Neural cell (in vitro differentiated cells): ENCODE data around the gene ACOT12. TPM values are rescaled to one million over a fixed set of nuclear protein-coding genes. Genes with fewer than 3 reads are reported as not detected.

Experiments used
- H2AFZ ChIP-seq: fragments of 200-600, 300-800 bp; sonication (generic), shearing (Covaris generic); 2 replicates; pipeline ENCODE4 v1.6.0; 2014; ENCODE audit warnings: low read depth, mild to moderate bottlenecking, antibody characterized with exemption, low read length, moderate library complexity
- H3F3A ChIP-seq: fragments of 200-600 bp; shearing (Covaris generic); 2 replicates; pipeline ENCODE4 v1.6.1; 2016; ENCODE audit warnings: mild to moderate bottlenecking, moderate library complexity, mixed read lengths, antibody characterized with exemption, low read length; ENCODE audit not compliant: insufficient read depth, poor library complexity, severe bottlenecking
- H3K27ac ChIP-seq: fragments of 200-600, 300-800 bp; sonication (generic), shearing (Covaris generic); 2 replicates; pipeline ENCODE4 v1.5.1; 2014; ENCODE audit warnings: mild to moderate bottlenecking, low read length, moderate library complexity
- H3K27me3 ChIP-seq: fragments of 300-800, 200-600 bp; sonication (generic), shearing (Covaris generic); 2 replicates; pipeline ENCODE4 v1.6.0; 2014; ENCODE audit warnings: mild to moderate bottlenecking, low read depth, low read length, moderate library complexity; ENCODE audit not compliant: insufficient read depth
- H3K36me3 ChIP-seq: fragments of 300-800, 200-600 bp; sonication (generic), shearing (Covaris generic); 2 replicates; pipeline ENCODE4 v1.5.1; 2014; ENCODE audit warnings: mild to moderate bottlenecking, antibody characterized with exemption, low read length, moderate library complexity; ENCODE audit not compliant: insufficient read depth
- H3K4me2 ChIP-seq: fragments of 300-800, 200-600 bp; sonication (generic), shearing (Covaris generic); 2 replicates; pipeline ENCODE4 v1.6.0; 2014; ENCODE audit warnings: mild to moderate bottlenecking, low read length
- H3K4me3 ChIP-seq: fragments of 300-800, 200-600 bp; sonication (generic), shearing (Covaris generic); 2 replicates; pipeline ENCODE4 v1.5.1; 2014; ENCODE audit warnings: mild to moderate bottlenecking, low read length, moderate library complexity
- H3K79me2 ChIP-seq: fragments of 200-600 bp; shearing (Covaris generic); replicated peaks from 2 replicates; pipeline ENCODE4 v1.6.0; 2014; ENCODE audit warnings: mild to moderate bottlenecking, low read length, moderate library complexity; ENCODE audit not compliant: insufficient read depth
- H3K9ac ChIP-seq: fragments of 300-800, 200-600 bp; sonication (generic), shearing (Covaris generic); 2 replicates; pipeline ENCODE4 v1.6.1; 2016; ENCODE audit warnings: mild to moderate bottlenecking, low read length, mixed read lengths
- H3K9me2 ChIP-seq: fragments of 200-600 bp; shearing (Covaris generic); 2 replicates; pipeline ENCODE4 v1.6.1; 2016; ENCODE audit warnings: mild to moderate bottlenecking, low read length, mixed read lengths; ENCODE audit not compliant: insufficient read depth
- H3K9me3 ChIP-seq: fragments of 200-600, 300-800 bp; sonication (generic), shearing (Covaris generic); 2 replicates; pipeline ENCODE4 v1.6.1; 2016; ENCODE audit warnings: mild to moderate bottlenecking, mixed run types, low read length, moderate library complexity, mixed read lengths
- H4K20me1 ChIP-seq: fragments of 200-600 bp; shearing (Covaris generic); 2 replicates; pipeline ENCODE4 v1.6.1; 2016; ENCODE audit warnings: mild to moderate bottlenecking, mixed run types; ENCODE audit not compliant: insufficient read depth
- EP300 ChIP-seq: fragments of 450-650 bp; conservative IDR thresholded peaks from 2 replicates; pipeline ENCODE4 v1.6.1; 2014; ENCODE audit warnings: antibody characterized with exemption, mild to moderate bottlenecking, moderate library complexity; ENCODE audit not compliant: poor library complexity, severe bottlenecking
- EZH2 ChIP-seq: fragments of 200-600, 300-800 bp; shearing (Covaris generic), sonication (generic); IDR thresholded peaks from 2 replicates; pipeline ENCODE4 v1.6.1; 2014; ENCODE audit warnings: antibody characterized with exemption, low read length, borderline replicate concordance, mild to moderate bottlenecking; ENCODE audit not compliant: insufficient read depth, poor library complexity, severe bottlenecking
- MXI1 ChIP-seq: fragments of 450-650 bp; conservative IDR thresholded peaks from 2 replicates; pipeline ENCODE4 v1.6.1; 2014; ENCODE audit warnings: antibody characterized with exemption, mild to moderate bottlenecking; ENCODE audit not compliant: poor library complexity, severe bottlenecking
- POLR2AphosphoS5 ChIP-seq: IDR thresholded peaks from 2 replicates; pipeline ENCODE4 v1.6.1; 2012
- RAD21 ChIP-seq: fragments of 450-650 bp; conservative IDR thresholded peaks from 2 replicates; pipeline ENCODE4 v1.6.1; 2014; ENCODE audit warnings: antibody characterized with exemption, mild to moderate bottlenecking, moderate library complexity
- SMC3 ChIP-seq: fragments of 450-650 bp; conservative IDR thresholded peaks from 2 replicates; pipeline ENCODE4 v1.6.1; 2014; ENCODE audit warnings: antibody characterized with exemption, mild to moderate bottlenecking, moderate library complexity; ENCODE audit not compliant: poor library complexity
- TAF1 ChIP-seq: IDR thresholded peaks from 2 replicates; pipeline ENCODE4 v1.6.1; 2012; ENCODE audit warnings: low read depth
- polyA plus RNA-seq: library from polyadenylated mRNA; depleted of rRNA; stranded (reverse); fragments of >200 nt; gene quantifications from 2 replicates; pipeline ENCODE4 v1.2.3, GENCODE V29; 2014
- TF ChIP-seq, protein P1 (sequence below): IDR thresholded peaks from 2 replicates; pipeline ENCODE4 v1.6.1; 2012; ENCODE audit warnings: borderline replicate concordance
- TF ChIP-seq, protein P2 (sequence below): fragments of 450-650 bp; IDR thresholded peaks from 2 replicates; pipeline ENCODE4 v1.5.1; 2014; ENCODE audit warnings: antibody characterized with exemption, mild to moderate bottlenecking, moderate library complexity; ENCODE audit not compliant: poor library complexity, severe bottlenecking

Gene ACOT12
- polyA plus RNA-seq, 1 donor from 2014 or later, result 1.2 TPM

DNA sequence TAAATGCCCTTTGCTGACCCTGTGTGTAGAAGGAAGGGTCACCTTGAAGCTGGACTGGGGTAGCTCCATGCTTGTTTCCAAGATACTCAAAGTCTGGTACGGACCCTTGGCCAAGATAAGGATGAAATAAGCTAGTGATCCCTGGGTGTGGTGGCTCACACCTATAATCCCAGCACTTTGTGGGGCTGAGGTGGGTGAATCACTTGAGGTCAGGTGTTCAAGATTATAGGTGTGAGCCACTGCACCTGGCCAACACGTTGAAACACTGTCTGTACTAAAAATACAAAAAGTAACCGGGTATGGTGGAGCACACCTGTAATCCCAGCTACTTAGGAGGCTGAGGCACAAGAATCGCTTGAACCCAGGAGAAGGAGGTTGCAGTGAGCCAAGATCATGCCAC lies 33.3 kb downstream of the ACOT12 start:
- Histone ChIP-seq H3K27ac (no peak overlapping the region), H3K9me3 (no peaks in the 10 kb centered on the region), H3K9me2 (no peaks in the 10 kb centered on the region), H3K27me3 (no peaks in the 10 kb centered on the region), H2AFZ (no peak overlapping the region), H3F3A (no peaks in the 10 kb centered on the region), H3K9ac (no peak overlapping the region), H3K4me2 (no peak overlapping the region), H3K79me2 (no peaks in the 10 kb centered on the region), H4K20me1 (no peaks in the 10 kb centered on the region), H3K36me3 (no peaks in the 10 kb centered on the region), H3K4me3 (no peak overlapping the region)
- no peak for TF ChIP-seq RAD21
- TF ChIP-seq SMC3, result no peak
- TF ChIP-seq, protein P1, sequence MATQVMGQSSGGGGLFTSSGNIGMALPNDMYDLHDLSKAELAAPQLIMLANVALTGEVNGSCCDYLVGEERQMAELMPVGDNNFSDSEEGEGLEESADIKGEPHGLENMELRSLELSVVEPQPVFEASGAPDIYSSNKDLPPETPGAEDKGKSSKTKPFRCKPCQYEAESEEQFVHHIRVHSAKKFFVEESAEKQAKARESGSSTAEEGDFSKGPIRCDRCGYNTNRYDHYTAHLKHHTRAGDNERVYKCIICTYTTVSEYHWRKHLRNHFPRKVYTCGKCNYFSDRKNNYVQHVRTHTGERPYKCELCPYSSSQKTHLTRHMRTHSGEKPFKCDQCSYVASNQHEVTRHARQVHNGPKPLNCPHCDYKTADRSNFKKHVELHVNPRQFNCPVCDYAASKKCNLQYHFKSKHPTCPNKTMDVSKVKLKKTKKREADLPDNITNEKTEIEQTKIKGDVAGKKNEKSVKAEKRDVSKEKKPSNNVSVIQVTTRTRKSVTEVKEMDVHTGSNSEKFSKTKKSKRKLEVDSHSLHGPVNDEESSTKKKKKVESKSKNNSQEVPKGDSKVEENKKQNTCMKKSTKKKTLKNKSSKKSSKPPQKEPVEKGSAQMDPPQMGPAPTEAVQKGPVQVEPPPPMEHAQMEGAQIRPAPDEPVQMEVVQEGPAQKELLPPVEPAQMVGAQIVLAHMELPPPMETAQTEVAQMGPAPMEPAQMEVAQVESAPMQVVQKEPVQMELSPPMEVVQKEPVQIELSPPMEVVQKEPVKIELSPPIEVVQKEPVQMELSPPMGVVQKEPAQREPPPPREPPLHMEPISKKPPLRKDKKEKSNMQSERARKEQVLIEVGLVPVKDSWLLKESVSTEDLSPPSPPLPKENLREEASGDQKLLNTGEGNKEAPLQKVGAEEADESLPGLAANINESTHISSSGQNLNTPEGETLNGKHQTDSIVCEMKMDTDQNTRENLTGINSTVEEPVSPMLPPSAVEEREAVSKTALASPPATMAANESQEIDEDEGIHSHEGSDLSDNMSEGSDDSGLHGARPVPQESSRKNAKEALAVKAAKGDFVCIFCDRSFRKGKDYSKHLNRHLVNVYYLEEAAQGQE, result no peak
- no peak for TF ChIP-seq TAF1
- TF ChIP-seq, protein P2, sequence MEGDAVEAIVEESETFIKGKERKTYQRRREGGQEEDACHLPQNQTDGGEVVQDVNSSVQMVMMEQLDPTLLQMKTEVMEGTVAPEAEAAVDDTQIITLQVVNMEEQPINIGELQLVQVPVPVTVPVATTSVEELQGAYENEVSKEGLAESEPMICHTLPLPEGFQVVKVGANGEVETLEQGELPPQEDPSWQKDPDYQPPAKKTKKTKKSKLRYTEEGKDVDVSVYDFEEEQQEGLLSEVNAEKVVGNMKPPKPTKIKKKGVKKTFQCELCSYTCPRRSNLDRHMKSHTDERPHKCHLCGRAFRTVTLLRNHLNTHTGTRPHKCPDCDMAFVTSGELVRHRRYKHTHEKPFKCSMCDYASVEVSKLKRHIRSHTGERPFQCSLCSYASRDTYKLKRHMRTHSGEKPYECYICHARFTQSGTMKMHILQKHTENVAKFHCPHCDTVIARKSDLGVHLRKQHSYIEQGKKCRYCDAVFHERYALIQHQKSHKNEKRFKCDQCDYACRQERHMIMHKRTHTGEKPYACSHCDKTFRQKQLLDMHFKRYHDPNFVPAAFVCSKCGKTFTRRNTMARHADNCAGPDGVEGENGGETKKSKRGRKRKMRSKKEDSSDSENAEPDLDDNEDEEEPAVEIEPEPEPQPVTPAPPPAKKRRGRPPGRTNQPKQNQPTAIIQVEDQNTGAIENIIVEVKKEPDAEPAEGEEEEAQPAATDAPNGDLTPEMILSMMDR, result no peak
- no peak for TF ChIP-seq MXI1
- no peak for TF ChIP-seq EZH2
- no peak for TF ChIP-seq EP300
- no peak for TF ChIP-seq POLR2AphosphoS5

DNA sequence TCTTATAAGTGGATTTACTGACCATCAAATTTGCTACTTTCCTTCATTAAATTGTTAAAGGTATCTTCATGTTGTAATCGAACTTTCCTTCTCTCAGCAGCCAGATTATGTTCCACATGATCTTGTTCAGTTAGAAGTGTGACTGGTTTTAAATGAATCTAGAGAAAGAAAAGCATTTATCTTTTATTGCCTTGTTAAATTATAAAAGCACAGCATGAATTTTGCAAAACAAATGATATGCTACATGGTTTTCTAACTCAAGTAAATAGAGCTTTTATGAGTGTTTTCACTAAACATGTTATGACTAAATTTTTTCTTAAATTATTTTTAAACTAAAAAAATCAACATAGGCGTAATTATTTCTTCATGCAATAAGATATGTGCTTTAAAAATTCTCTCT lies 34.1 kb downstream of the ACOT12 start:
- Histone ChIP-seq H3K4me3 (no peak overlapping the region), H3K27ac (no peak overlapping the region), H4K20me1 (no peaks in the 10 kb centered on the region), H3F3A (no peaks in the 10 kb centered on the region), H3K9ac (no peak overlapping the region), H3K9me3 (no peaks in the 10 kb centered on the region), H3K36me3 (no peaks in the 10 kb centered on the region), H3K79me2 (no peaks in the 10 kb centered on the region), H3K4me2 (no peak overlapping the region), H2AFZ (no peak overlapping the region), H3K27me3 (no peaks in the 10 kb centered on the region), H3K9me2 (no peaks in the 10 kb centered on the region)
- no peak for TF ChIP-seq EZH2
- TF ChIP-seq EP300, result no peak
- no peak for TF ChIP-seq POLR2AphosphoS5
- TF ChIP-seq, protein P2, result no peak
- no peak for TF ChIP-seq SMC3
- no peak for TF ChIP-seq TAF1
- TF ChIP-seq, protein P1, result no peak
- no peak for TF ChIP-seq MXI1
- TF ChIP-seq RAD21, result no peak
